ENCODE measurements around the gene RAP1GDS1.

The RAP1GDS1 gene

GRCh38 chr4:98482847-98483806 lies 221.9 kb downstream of the RAP1GDS1 start:
- no peak for DNase-seq (ENCODE audit: low spot score)

- DNase-seq (ENCODE audit: low spot score), result no peak
Observed at GRCh38 chr4:98484031-98484430, 222.8 kb downstream of the RAP1GDS1 start.

GRCh38 chr4:98485816-98486345 lies 224.7 kb downstream of the RAP1GDS1 start:
- DNase-seq (ENCODE audit: low spot score), result no peak

- no peak for DNase-seq (ENCODE audit: low spot score)
Observed at GRCh38 chr4:98490251-98490650, 229.1 kb downstream of the RAP1GDS1 start.

- DNase-seq (ENCODE audit: low spot score), result no peak
Observed at GRCh38 chr4:98491899-98492559, 230.8 kb downstream of the RAP1GDS1 start.

GRCh38 chr4:98493296-98493695 lies 232.1 kb downstream of the RAP1GDS1 start:
- no peak for DNase-seq (ENCODE audit: low spot score)

All from CD4-positive, alpha-beta T cell treated with Interleukin-6 at 100 ng/mL for 8 hours (primary cell).